Fibroblast of lung (primary cell): ENCODE results near the gene OGFR. TPM values are rescaled to one million over a fixed set of nuclear protein-coding genes. Genes with fewer than 3 reads are reported as not detected.

Experiments used
- DNase-seq, 2 donors: peaks; one replicate each; pipeline versions ENCODE4 v3.0.0 to v3.0.0-alpha.2; 2010; ENCODE audit warnings: low read depth in 2 of 2
- H2AFZ ChIP-seq: 2 replicates; pipeline ENCODE4 v1.5.1; 2012; ENCODE audit warnings: low read length, control low read depth, inconsistent platforms
- H3K27ac ChIP-seq: 2 replicates; pipeline ENCODE4 v1.5.1; 2011; ENCODE audit warnings: low read length, control low read depth; ENCODE audit not compliant: insufficient read depth
- H3K27me3 ChIP-seq: 2 replicates; pipeline ENCODE4 v1.5.1; 2011; ENCODE audit warnings: mild to moderate bottlenecking, low read length; ENCODE audit not compliant: control insufficient read depth, insufficient read depth
- H3K36me3 ChIP-seq: 2 replicates; pipeline ENCODE4 v1.5.1; 2011; ENCODE audit warnings: low read length; ENCODE audit not compliant: control insufficient read depth, insufficient read depth
- H3K4me1 ChIP-seq: 2 replicates; pipeline ENCODE4 v1.5.1; 2011; ENCODE audit warnings: low read length; ENCODE audit not compliant: control insufficient read depth, insufficient read depth; ENCODE audit errors: extremely low read depth
- H3K4me2 ChIP-seq: 2 replicates; pipeline ENCODE4 v1.5.1; 2011; ENCODE audit warnings: low read length, control low read depth; ENCODE audit not compliant: insufficient read depth; ENCODE audit errors: extremely low read depth
- H3K4me3 ChIP-seq, 4 experiments: fragments of 200-600 bp in 1 of 4; sonication (generic) in 1 of 4; replicated peaks in 1 of 4; 2 replicates each; pipeline ENCODE4 v1.5.1; 2011 to 2016; ENCODE audit warnings: low read length in 4 of 4, low read depth in 3 of 4, mild to moderate bottlenecking in 3 of 4, control low read depth in 2 of 4, inconsistent platforms in 1 of 4, mixed read lengths in 1 of 4; ENCODE audit not compliant: insufficient read depth in 1 of 4; ENCODE audit errors: control extremely low read depth in 1 of 4
- H3K79me2 ChIP-seq: 2 replicates; pipeline ENCODE4 v1.5.1; 2012; ENCODE audit warnings: mild to moderate bottlenecking, low read length, inconsistent platforms; ENCODE audit not compliant: control insufficient read depth, insufficient read depth
- H3K9ac ChIP-seq: 2 replicates; pipeline ENCODE4 v1.5.1; 2011; ENCODE audit warnings: mild to moderate bottlenecking, low read length, control low read depth; ENCODE audit not compliant: insufficient read depth
- H3K9me3 ChIP-seq: 2 replicates; pipeline ENCODE4 v1.5.1; 2012; ENCODE audit warnings: low read depth, low read length; ENCODE audit not compliant: control insufficient read depth, insufficient read depth
- H4K20me1 ChIP-seq: 2 replicates; pipeline ENCODE4 v1.5.1; 2011; ENCODE audit warnings: low read length; ENCODE audit not compliant: control insufficient read depth, insufficient read depth; ENCODE audit errors: extremely low read depth
- EZH2 ChIP-seq: IDR thresholded peaks from 2 replicates; pipeline ENCODE4 v1.5.1; 2012; ENCODE audit warnings: low read length, control low read depth, mild to moderate bottlenecking; ENCODE audit errors: missing control alignments
- polyA plus RNA-seq, 2 donors: library from polyadenylated mRNA; depleted of rRNA in 1 of 2; stranded (reverse) in 1 of 2; unstranded in 1 of 2; fragments of >200 nt; gene quantifications; 2 replicates each; pipeline ENCODE4 v1.2.1, GENCODE V29; 2011 to 2012; ENCODE audit warnings: missing spikeins in 1 of 2
- total RNA-seq: library from RNA; depleted of rRNA; stranded (reverse); fragments of >200 nt; gene quantifications from 2 replicates; pipeline ENCODE4 v1.2.1, GENCODE V29; 2014
- TF ChIP-seq, protein P1 (sequence below), 2 donors: IDR thresholded peaks in 1 of 2; conservative IDR thresholded peaks in 1 of 2; 1 replicate in 1 of 2; 2 replicates in 1 of 2; pipeline ENCODE4 v1.5.1; 2011 to 2012; ENCODE audit warnings: low read length in 2 of 2, control low read depth in 1 of 2, inconsistent platforms in 1 of 2, low read depth in 1 of 2, mild to moderate bottlenecking in 1 of 2

OGFR gene
- total and polyA plus RNA-seq, 2 donors (not counting 1 experiment from before 2014, with no cell fraction given), result 19.7 to 34.0 TPM

DNA sequence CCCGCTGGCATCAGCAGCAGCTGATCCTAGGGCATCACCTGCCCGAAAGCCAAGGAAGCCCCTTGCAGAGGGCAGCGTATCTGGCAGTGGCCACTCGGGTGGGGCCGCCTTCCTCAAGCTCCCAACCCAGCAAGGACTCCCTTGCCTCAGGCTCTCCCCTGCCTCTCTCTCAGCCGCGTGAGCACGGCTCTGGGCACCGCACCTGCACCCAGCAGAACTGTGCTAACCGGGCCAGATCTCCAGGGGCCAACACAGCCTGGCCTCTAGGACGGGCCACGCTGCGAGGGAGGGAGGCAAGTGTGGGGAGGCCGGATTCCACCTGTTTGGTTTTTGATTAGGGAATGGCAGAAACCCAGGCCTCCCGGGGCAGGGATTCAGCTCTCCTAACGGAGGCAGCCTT is 20.1 kb upstream of the OGFR start:
- Histone ChIP-seq H3K27ac (no peak overlapping the region), H3K36me3 (no peaks in the 10 kb centered on the region), H3K4me3 (no peak overlapping the region), H2AFZ (no peak overlapping the region), H3K4me2 (no peak overlapping the region), H3K9ac (no peak overlapping the region), H4K20me1 (no peaks in the 10 kb centered on the region), H3K79me2 (no peaks in the 10 kb centered on the region), H3K9me3 (no peaks in the 10 kb centered on the region), H3K4me1 (no peaks in the 10 kb centered on the region), H3K27me3 (peaks cover 10% of the 10 kb centered on the region)
- TF ChIP-seq EZH2, result no peak
- TF ChIP-seq, protein P1, sequence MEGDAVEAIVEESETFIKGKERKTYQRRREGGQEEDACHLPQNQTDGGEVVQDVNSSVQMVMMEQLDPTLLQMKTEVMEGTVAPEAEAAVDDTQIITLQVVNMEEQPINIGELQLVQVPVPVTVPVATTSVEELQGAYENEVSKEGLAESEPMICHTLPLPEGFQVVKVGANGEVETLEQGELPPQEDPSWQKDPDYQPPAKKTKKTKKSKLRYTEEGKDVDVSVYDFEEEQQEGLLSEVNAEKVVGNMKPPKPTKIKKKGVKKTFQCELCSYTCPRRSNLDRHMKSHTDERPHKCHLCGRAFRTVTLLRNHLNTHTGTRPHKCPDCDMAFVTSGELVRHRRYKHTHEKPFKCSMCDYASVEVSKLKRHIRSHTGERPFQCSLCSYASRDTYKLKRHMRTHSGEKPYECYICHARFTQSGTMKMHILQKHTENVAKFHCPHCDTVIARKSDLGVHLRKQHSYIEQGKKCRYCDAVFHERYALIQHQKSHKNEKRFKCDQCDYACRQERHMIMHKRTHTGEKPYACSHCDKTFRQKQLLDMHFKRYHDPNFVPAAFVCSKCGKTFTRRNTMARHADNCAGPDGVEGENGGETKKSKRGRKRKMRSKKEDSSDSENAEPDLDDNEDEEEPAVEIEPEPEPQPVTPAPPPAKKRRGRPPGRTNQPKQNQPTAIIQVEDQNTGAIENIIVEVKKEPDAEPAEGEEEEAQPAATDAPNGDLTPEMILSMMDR (conservative IDR thresholded peaks at IDR 0.05 in 1 of 2, IDR thresholded peaks at IDR 0.05 in 1 of 2; ENCODE audit: low read depth in 1 of 2, low read length in 2 of 2), result no peak
- DNase-seq, result no peak

DNA sequence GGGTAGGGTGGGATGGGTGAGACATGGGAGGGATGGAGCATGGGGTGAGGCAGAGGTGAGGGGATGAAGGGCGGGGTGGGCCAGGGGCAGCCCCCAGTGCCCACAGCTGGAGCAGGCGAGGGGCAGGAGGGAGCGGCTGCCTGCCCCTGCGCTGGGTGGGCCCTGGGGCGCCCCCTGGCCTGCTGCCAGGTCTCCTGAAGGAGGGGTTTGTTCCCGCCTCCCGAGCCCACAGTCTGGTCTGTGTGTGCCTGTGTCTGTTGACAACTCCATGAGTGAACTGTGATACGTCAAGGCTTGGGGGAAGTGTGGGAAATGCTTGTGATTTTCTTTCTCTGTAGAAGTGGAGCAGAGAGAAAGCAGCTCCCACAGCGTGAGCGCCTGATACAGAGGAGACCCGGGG is 19.2 kb upstream of the OGFR start:
- Histone ChIP-seq H3K27ac (no peak overlapping the region), H3K4me3 (no peak overlapping the region), H4K20me1 (no peaks in the 10 kb centered on the region), H3K9me3 (no peaks in the 10 kb centered on the region), H3K4me2 (no peak overlapping the region), H3K36me3 (no peaks in the 10 kb centered on the region), H3K79me2 (no peaks in the 10 kb centered on the region), H3K4me1 (no peaks in the 10 kb centered on the region), H3K9ac (no peak overlapping the region), H2AFZ (no peak overlapping the region), H3K27me3 (peaks cover 10% of the 10 kb centered on the region)
- TF ChIP-seq, protein P1 (conservative IDR thresholded peaks at IDR 0.05 in 1 of 2, IDR thresholded peaks at IDR 0.05 in 1 of 2; ENCODE audit: low read depth in 1 of 2, low read length in 2 of 2), result no peak
- TF ChIP-seq EZH2, result no peak
- DNase-seq, result no peak

DNA sequence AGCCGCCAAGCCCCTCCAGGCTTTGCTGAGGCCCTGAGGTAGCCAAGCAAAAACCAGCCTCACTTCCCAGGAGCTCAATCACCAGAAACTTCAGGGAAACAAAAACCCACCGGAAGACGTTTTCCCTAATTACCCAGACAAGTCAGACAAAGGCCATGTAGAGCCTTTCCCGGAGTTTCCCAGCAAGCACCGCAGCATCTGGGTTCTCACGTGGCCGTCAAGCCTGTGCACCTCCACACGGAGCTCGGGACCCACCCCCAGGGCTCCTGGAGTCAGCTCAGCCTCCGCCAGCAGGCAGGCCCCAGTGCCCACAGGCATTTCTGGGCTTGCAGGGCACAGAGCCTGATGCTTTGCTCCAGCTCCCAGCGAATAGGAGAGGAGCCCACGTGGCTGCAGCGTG is 18.5 kb upstream of the OGFR start:
- Histone ChIP-seq H3K27me3 (peaks cover 10% of the 10 kb centered on the region), H3K9me3 (no peaks in the 10 kb centered on the region), H3K4me1 (peaks cover under 1% of the 10 kb centered on the region), H3K27ac (no peak overlapping the region), H3K79me2 (no peaks in the 10 kb centered on the region), H3K4me2 (no peak overlapping the region), H3K9ac (no peak overlapping the region), H4K20me1 (no peaks in the 10 kb centered on the region), H3K4me3 (no peak overlapping the region), H3K36me3 (no peaks in the 10 kb centered on the region), H2AFZ (no peak overlapping the region)
- DNase-seq, result no peak
- TF ChIP-seq EZH2, result no peak
- TF ChIP-seq, protein P1 (conservative IDR thresholded peaks at IDR 0.05 in 1 of 2, IDR thresholded peaks at IDR 0.05 in 1 of 2; ENCODE audit: low read depth in 1 of 2, low read length in 2 of 2), result no peak
